Fibroblast of lung (primary cell): Measurements from ENCODE around the gene BBX.

Experiments used
- EZH2 ChIP-seq: IDR thresholded peaks from 2 replicates; pipeline ENCODE4 v1.5.1; 2012; ENCODE audit warnings: low read length, control low read depth, mild to moderate bottlenecking; ENCODE audit errors: missing control alignments
- TF ChIP-seq, protein P1 (sequence below), 2 donors: IDR thresholded peaks in 1 of 2; conservative IDR thresholded peaks in 1 of 2; 1 replicate in 1 of 2; 2 replicates in 1 of 2; pipeline ENCODE4 v1.5.1; 2011 to 2012; ENCODE audit warnings: low read length in 2 of 2, control low read depth in 1 of 2, inconsistent platforms in 1 of 2, low read depth in 1 of 2, mild to moderate bottlenecking in 1 of 2

DNA sequence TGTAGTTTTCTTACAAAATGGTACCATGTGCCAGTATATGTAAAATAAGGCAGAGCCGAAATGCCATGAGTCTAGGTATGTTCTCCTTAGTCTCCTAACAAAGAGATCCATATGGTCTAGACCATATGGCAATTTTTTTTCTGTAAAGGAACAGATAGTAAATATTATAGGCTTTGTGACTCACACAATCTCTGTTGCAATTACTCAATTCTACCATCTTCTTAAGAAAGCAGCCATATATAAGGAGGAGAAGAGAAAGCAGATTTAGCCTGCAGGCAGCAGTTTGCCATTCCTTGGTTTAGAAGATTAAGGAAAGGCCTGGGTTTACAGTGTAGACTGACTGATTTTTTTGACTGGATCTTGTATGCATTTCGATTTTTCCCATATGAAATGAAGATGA is 16.3 kb upstream of the BBX start:
- TF ChIP-seq, protein P1, sequence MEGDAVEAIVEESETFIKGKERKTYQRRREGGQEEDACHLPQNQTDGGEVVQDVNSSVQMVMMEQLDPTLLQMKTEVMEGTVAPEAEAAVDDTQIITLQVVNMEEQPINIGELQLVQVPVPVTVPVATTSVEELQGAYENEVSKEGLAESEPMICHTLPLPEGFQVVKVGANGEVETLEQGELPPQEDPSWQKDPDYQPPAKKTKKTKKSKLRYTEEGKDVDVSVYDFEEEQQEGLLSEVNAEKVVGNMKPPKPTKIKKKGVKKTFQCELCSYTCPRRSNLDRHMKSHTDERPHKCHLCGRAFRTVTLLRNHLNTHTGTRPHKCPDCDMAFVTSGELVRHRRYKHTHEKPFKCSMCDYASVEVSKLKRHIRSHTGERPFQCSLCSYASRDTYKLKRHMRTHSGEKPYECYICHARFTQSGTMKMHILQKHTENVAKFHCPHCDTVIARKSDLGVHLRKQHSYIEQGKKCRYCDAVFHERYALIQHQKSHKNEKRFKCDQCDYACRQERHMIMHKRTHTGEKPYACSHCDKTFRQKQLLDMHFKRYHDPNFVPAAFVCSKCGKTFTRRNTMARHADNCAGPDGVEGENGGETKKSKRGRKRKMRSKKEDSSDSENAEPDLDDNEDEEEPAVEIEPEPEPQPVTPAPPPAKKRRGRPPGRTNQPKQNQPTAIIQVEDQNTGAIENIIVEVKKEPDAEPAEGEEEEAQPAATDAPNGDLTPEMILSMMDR (conservative IDR thresholded peaks at IDR 0.05 in 1 of 2, IDR thresholded peaks at IDR 0.05 in 1 of 2; ENCODE audit: low read depth in 1 of 2, low read length in 2 of 2), result no peak
- no peak for TF ChIP-seq EZH2
